H9 (cell line): ENCODE data around the gene EIF3K. TPM values are rescaled to one million over a fixed set of nuclear protein-coding genes. Genes with fewer than 3 reads are reported as not detected.

ENCODE experiments used
- DNase-seq: peaks from one replicate; pipeline ENCODE4 v3.0.0-alpha.2; 2017
- H2AFZ ChIP-seq: one replicate; pipeline ENCODE4 v1.6.1; 2013; ENCODE audit warnings: mild to moderate bottlenecking, low read length, control low read depth, moderate library complexity
- H2AK5ac ChIP-seq: 2 replicates; pipeline ENCODE4 v1.6.1; 2013; ENCODE audit warnings: low read length, control low read depth, mixed read lengths; ENCODE audit not compliant: insufficient read length
- H2BK120ac ChIP-seq: one replicate; pipeline ENCODE4 v1.6.1; 2013; ENCODE audit warnings: low read depth, mild to moderate bottlenecking, low read length, control low read depth, inconsistent platforms; ENCODE audit not compliant: poor library complexity, severe bottlenecking
- H2BK12ac ChIP-seq: 2 replicates; pipeline ENCODE4 v1.6.1; 2013; ENCODE audit warnings: low read length, control low read depth, mixed read lengths, low read depth; ENCODE audit not compliant: insufficient read length
- H2BK15ac ChIP-seq: 2 replicates; pipeline ENCODE4 v1.6.1; 2013; ENCODE audit warnings: low read depth, low read length, control low read depth
- H2BK20ac ChIP-seq: one replicate; pipeline ENCODE4 v1.6.1; 2013; ENCODE audit warnings: low read depth, mild to moderate bottlenecking, low read length, control low read depth, inconsistent platforms; ENCODE audit not compliant: poor library complexity, severe bottlenecking
- H2BK5ac ChIP-seq: 2 replicates; pipeline ENCODE4 v1.6.1; 2013; ENCODE audit warnings: low read length, control low read depth, mixed read lengths; ENCODE audit not compliant: insufficient read length
- H3K14ac ChIP-seq: 2 replicates; pipeline ENCODE4 v1.6.1; 2013; ENCODE audit warnings: low read length, control low read depth; ENCODE audit not compliant: insufficient read depth
- H3K18ac ChIP-seq: 2 replicates; pipeline ENCODE4 v1.6.1; 2013; ENCODE audit warnings: low read depth, mild to moderate bottlenecking, mixed read lengths, low read length, control low read depth; ENCODE audit not compliant: insufficient read length
- H3K23ac ChIP-seq: 2 replicates; pipeline ENCODE4 v1.6.1; 2013; ENCODE audit warnings: low read length, control low read depth, mixed read lengths, low read depth; ENCODE audit not compliant: insufficient read length
- H3K23me2 ChIP-seq: 2 replicates; pipeline ENCODE4 v1.6.1; 2013; ENCODE audit warnings: low read depth, mild to moderate bottlenecking, mixed read lengths, low read length, control low read depth; ENCODE audit not compliant: insufficient read length, poor library complexity, severe bottlenecking
- H3K27ac ChIP-seq: 2 replicates; pipeline ENCODE4 v1.5.1; 2013; ENCODE audit warnings: low read length, control low read depth, mixed read lengths, low read depth; ENCODE audit not compliant: insufficient read length
- H3K27me3 ChIP-seq: 2 replicates; pipeline ENCODE4 v1.6.1; 2013; ENCODE audit warnings: low read length, control low read depth, inconsistent platforms; ENCODE audit not compliant: insufficient read depth
- H3K4ac ChIP-seq: 2 replicates; pipeline ENCODE4 v1.6.1; 2013; ENCODE audit warnings: low read depth, mild to moderate bottlenecking, control low read depth, inconsistent platforms, low read length, moderate library complexity
- H3K4me1 ChIP-seq: 2 replicates; pipeline ENCODE4 v1.6.1; 2013; ENCODE audit warnings: low read length, control low read depth, inconsistent platforms; ENCODE audit not compliant: insufficient read depth
- H3K4me2 ChIP-seq: 2 replicates; pipeline ENCODE4 v1.6.1; 2013; ENCODE audit warnings: low read length, control low read depth, mixed read lengths; ENCODE audit not compliant: insufficient read length, insufficient read depth
- H3K56ac ChIP-seq: 2 replicates; pipeline ENCODE4 v1.6.1; 2013; ENCODE audit warnings: low read depth, mild to moderate bottlenecking, mixed read lengths, low read length, control low read depth; ENCODE audit not compliant: insufficient read length
- H3K79me1 ChIP-seq: 2 replicates; pipeline ENCODE4 v1.6.1; 2013; ENCODE audit warnings: low read depth, mild to moderate bottlenecking, moderate library complexity, low read length, control low read depth, inconsistent platforms; ENCODE audit not compliant: insufficient read depth, poor library complexity, severe bottlenecking
- H3K79me2 ChIP-seq: 2 replicates; pipeline ENCODE4 v1.6.1; 2013; ENCODE audit warnings: low read length, control low read depth, inconsistent platforms; ENCODE audit not compliant: insufficient read depth
- H3K9ac ChIP-seq: 2 replicates; pipeline ENCODE4 v1.6.1; 2013; ENCODE audit warnings: low read length, control low read depth, mixed read lengths; ENCODE audit not compliant: insufficient read length; ENCODE audit errors: extremely low read depth
- H3K9me3 ChIP-seq: one replicate; pipeline ENCODE4 v1.6.1; 2013; ENCODE audit warnings: low read depth, low read length, inconsistent platforms; ENCODE audit not compliant: control insufficient read depth
- H3T11ph ChIP-seq: one replicate; pipeline ENCODE4 v1.6.1; 2013; ENCODE audit warnings: mild to moderate bottlenecking, low read length, control low read depth, inconsistent platforms
- H4K20me1 ChIP-seq: one replicate; pipeline ENCODE4 v1.6.1; 2013; ENCODE audit not compliant: control insufficient read depth, insufficient read length, insufficient read depth
- H4K5ac ChIP-seq: 2 replicates; pipeline ENCODE4 v1.6.1; 2013; ENCODE audit warnings: low read depth, mild to moderate bottlenecking, mixed read lengths, low read length, control low read depth; ENCODE audit not compliant: insufficient read length
- H4K8ac ChIP-seq: replicated peaks from 2 replicates; pipeline ENCODE4 v1.6.1; 2013; ENCODE audit warnings: low read length, control low read depth, mixed read lengths, low read depth; ENCODE audit not compliant: insufficient read length
- H4K91ac ChIP-seq: 2 replicates; pipeline ENCODE4 v1.6.1; 2013; ENCODE audit warnings: low read depth, mild to moderate bottlenecking, moderate library complexity, mixed read lengths, low read length, control low read depth; ENCODE audit not compliant: insufficient read length
- H3K27ac Mint-ChIP-seq, 3 experiments: 2 replicates in 2 of 3; 3 replicates in 1 of 3; pipeline ENCODE4 v1.8.0; 2020 to 2021; ENCODE audit warnings: mixed read lengths in 3 of 3, mild to moderate bottlenecking in 1 of 3, moderate library complexity in 1 of 3
- H3K27me3 Mint-ChIP-seq: 2 replicates; pipeline ENCODE4 v1.8.0; 2021; ENCODE audit warnings: low read depth, mild to moderate bottlenecking, moderate library complexity, mixed read lengths
- H3K36me3 Mint-ChIP-seq, 3 experiments: 2 replicates in 2 of 3; 3 replicates in 1 of 3; pipeline ENCODE4 v1.8.0; 2020 to 2021; ENCODE audit warnings: low read depth in 3 of 3, mixed read lengths in 3 of 3; ENCODE audit not compliant: insufficient read depth in 1 of 3
- H3K4me1 Mint-ChIP-seq, 2 experiments: 2 replicates each; pipeline ENCODE4 v1.8.0; 2020; ENCODE audit warnings: mixed read lengths in 2 of 2
- H3K4me3 Mint-ChIP-seq, 2 experiments: 2 replicates in 1 of 2; 3 replicates in 1 of 2; pipeline ENCODE4 v1.8.0; 2020 to 2021; ENCODE audit warnings: mild to moderate bottlenecking in 2 of 2, mixed read lengths in 2 of 2, moderate library complexity in 1 of 2
- H3K9me3 Mint-ChIP-seq, 2 experiments: 2 replicates in 1 of 2; 3 replicates in 1 of 2; pipeline ENCODE4 v1.8.0; 2020; ENCODE audit warnings: mild to moderate bottlenecking in 2 of 2, mixed read lengths in 2 of 2, moderate library complexity in 1 of 2
- WGBS: extraction: QIAGEN DNeasy Blood & Tissue Kit; methylation state at CpG from one replicate; pipeline ENCODE4 v1.1.7; 2013; ENCODE audit warnings: missing lambda C conversion rate, low lambda C conversion rate, mixed read lengths; ENCODE audit not compliant: insufficient read length; ENCODE audit errors: extremely low coverage; 5-methylcytosine and 5-hydroxymethylcytosine counted together
- total RNA-seq: library from RNA; stranded (reverse); gene quantifications from 2 replicates; pipeline ENCODE4 v1.2.1, GENCODE V29; 2021
- TF ChIP-seq, protein P1 (sequence below): fragments of 200-600 bp; sonication (generic); conservative IDR thresholded peaks from 3 replicates; pipeline ENCODE4 v1.8.0; 2021; ENCODE audit warnings: antibody characterized with exemption, mild to moderate bottlenecking

The EIF3K gene
- total RNA-seq, 1 experiment from 2014 or later, result 345 TPM

DNA sequence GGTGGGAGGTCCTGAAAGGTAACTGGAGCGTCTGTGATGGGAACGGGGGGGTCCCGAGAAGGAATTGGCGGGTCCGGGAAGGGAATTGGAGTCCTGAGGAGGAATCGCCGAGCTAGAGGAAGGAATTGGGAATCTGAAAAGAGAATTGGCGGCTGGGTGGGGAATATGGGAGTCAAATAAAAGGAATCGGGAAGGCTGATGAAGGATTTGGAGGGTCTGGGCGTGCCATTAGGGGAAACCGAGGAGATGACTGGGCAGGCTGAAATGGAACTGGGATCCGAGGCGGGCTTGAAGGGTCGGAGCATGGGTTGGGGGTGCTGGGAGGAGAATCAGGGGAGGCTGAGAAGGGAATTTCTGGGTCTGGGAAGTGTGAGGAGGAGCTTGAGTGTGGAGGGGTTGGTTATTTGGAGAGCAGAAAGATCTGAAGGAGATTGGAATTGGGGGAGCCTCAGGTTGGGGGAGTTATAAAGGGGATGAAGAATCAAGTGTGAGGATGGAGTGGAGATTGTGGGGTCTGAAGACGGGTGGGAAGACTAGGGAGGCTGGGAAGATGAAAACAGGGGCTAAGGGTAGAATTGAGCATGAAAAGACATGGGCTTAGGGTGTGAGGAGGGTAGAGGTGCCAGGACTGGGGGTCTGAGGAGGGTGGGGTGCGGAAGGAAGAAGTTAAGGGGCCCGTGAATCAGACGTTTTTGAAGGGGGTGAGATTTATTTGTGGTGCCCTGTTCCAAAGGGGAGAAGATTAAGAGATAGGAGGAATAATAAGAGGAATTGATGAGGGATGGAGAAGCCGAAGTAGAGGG is 29.2 kb downstream of the EIF3K start:
- Histone ChIP-seq H2BK15ac (no peak overlapping the region), H3T11ph (no peak overlapping the region), H4K20me1 (no peaks in the 10 kb centered on the region), H4K8ac (no peak overlapping the region), H3K4me1 (peaks cover 10% of the 10 kb centered on the region; the same call in 1 of the 2 replicates), H3K14ac (peak overlapping the region; percentile 89; the same call in 1 of the 2 replicates), H4K91ac (no peak overlapping the region), H2BK20ac (no peak overlapping the region), H3K56ac (no peak overlapping the region), H3K4ac (no peak overlapping the region), H2BK120ac (no peak overlapping the region), H3K4me2 (peak overlapping the region; percentile 93), H3K9me3 (no peaks in the 10 kb centered on the region), H2BK12ac (no peak overlapping the region), H2AK5ac (no peak overlapping the region), H3K23me2 (peaks cover 18% of the 10 kb centered on the region), H2BK5ac (no peak overlapping the region), H3K9ac (peak overlapping the region; percentile 83), H3K23ac (no peak overlapping the region), H3K27ac (no peak overlapping the region), H4K5ac (no peak overlapping the region), H3K18ac (peak overlapping the region; percentile 46), H2AFZ (no peak overlapping the region), H3K79me1 (peaks cover 3% of the 10 kb centered on the region), H3K79me2 (peaks cover 48% of the 10 kb centered on the region), H3K27me3 (no peaks in the 10 kb centered on the region)
- Mint-ChIP-seq H3K27me3 (no peaks in the 10 kb centered on the region; the same call in 1 of the 2 replicates), H3K4me3 (peak overlapping the region; percentile 95 to 100), H3K36me3 (peaks cover 0 to 4% (median 4%) of the 10 kb centered on the region in 3 experiments; a peak in 2 of 7 replicates), H3K27ac (peak overlapping the region; percentile 41 to 93 (median 46)), H3K4me1 (peaks cover 50 to 58% of the 10 kb centered on the region in 2 experiments), H3K9me3 (no peaks in the 10 kb centered on the region; a peak in 1 of 5 replicates)
- 100% methylated on average over 1 of the region's 19 CpGs for WGBS
- TF ChIP-seq, protein P1, sequence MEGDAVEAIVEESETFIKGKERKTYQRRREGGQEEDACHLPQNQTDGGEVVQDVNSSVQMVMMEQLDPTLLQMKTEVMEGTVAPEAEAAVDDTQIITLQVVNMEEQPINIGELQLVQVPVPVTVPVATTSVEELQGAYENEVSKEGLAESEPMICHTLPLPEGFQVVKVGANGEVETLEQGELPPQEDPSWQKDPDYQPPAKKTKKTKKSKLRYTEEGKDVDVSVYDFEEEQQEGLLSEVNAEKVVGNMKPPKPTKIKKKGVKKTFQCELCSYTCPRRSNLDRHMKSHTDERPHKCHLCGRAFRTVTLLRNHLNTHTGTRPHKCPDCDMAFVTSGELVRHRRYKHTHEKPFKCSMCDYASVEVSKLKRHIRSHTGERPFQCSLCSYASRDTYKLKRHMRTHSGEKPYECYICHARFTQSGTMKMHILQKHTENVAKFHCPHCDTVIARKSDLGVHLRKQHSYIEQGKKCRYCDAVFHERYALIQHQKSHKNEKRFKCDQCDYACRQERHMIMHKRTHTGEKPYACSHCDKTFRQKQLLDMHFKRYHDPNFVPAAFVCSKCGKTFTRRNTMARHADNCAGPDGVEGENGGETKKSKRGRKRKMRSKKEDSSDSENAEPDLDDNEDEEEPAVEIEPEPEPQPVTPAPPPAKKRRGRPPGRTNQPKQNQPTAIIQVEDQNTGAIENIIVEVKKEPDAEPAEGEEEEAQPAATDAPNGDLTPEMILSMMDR, result no peak
- DNase-seq, result no peak
